ENCODE results near the gene CHPF. TPM values are rescaled to one million over a fixed set of nuclear protein-coding genes. Genes with fewer than 3 reads are reported as not detected.

CHPF gene
- total and polyA plus RNA-seq, 2 donors = 8.5 to 17.5 TPM

- peaks cover 0 to 16% of the 10 kb centered on the region in 2 donors for H3K9me3 ChIP-seq (ENCODE audit: control insufficient read depth in 2 of 2, insufficient read depth in 1 of 2, low read length in 1 of 2)
- H3K27ac ChIP-seq (ENCODE audit: low read depth in 1 of 2, low read length in 1 of 2) = peak within 1 kb of the TSS; percentile 45 to 47
- peak within 1 kb of the TSS; percentile 56 to 74 for H3K4me3 ChIP-seq (ENCODE audit: low read length in 2 of 2)
- peaks cover 9 to 39% of the 10 kb centered on the region in 2 donors for H3K4me1 ChIP-seq (ENCODE audit: control insufficient read depth in 2 of 2, insufficient read depth in 2 of 2, low read length in 2 of 2)
- 1% methylated on average over 49 of the region's 49 CpGs for WGBS
- no peaks in the 10 kb centered on the region for H3K36me3 ChIP-seq (ENCODE audit: control insufficient read depth in 2 of 2, insufficient read depth in 2 of 2, low read length in 1 of 2)
- peaks cover 34 to 51% of the 10 kb centered on the region in 2 donors for H3K27me3 ChIP-seq (ENCODE audit: control insufficient read depth in 2 of 2, insufficient read depth in 1 of 2, low read length in 1 of 2)
- peak; percentile 90 to 98 (median 97) for DNase-seq (ENCODE audit: low read depth in 6 of 9, low spot score in 9 of 9)
These were observed 45.1 kb downstream of the CHPF start, which contains the start of gene GMPPA for GRCh38 chr2:219498280-219499057. Gene GMPPA, plus strand, starts transcription at chr2:219498891. Its CDS starts 1,085 bp downstream, at chr2:219499976.

- peaks cover 34 to 59% of the 10 kb centered on the region in 2 donors for H3K27me3 ChIP-seq (ENCODE audit: control insufficient read depth in 2 of 2, insufficient read depth in 1 of 2, low read length in 1 of 2)
- H3K27ac ChIP-seq (ENCODE audit: low read depth in 1 of 2, low read length in 1 of 2) = peak overlapping the region; percentile 36 to 45
- peaks cover 9 to 39% of the 10 kb centered on the region in 2 donors for H3K4me1 ChIP-seq (ENCODE audit: control insufficient read depth in 2 of 2, insufficient read depth in 2 of 2, low read length in 2 of 2)
- peak in 1 of 9 donors; percentile 15 for DNase-seq (ENCODE audit: low read depth in 6 of 9, low spot score in 9 of 9)
- H3K9me3 ChIP-seq (ENCODE audit: control insufficient read depth in 2 of 2, insufficient read depth in 1 of 2, low read length in 1 of 2) = peaks cover 0 to 16% of the 10 kb centered on the region in 2 donors
- WGBS = 4% methylated on average over 59 of the region's 59 CpGs
- no peaks in the 10 kb centered on the region for H3K36me3 ChIP-seq (ENCODE audit: control insufficient read depth in 2 of 2, insufficient read depth in 2 of 2, low read length in 1 of 2)
- peak overlapping the region; percentile 56 to 74 for H3K4me3 ChIP-seq (ENCODE audit: low read length in 2 of 2)
These were observed 45.9 kb downstream of the CHPF start for GRCh38 chr2:219497495-219498279.

GRCh38 chr2:219496825-219497494 lies 46.6 kb downstream of the CHPF start:
- H3K27ac ChIP-seq (ENCODE audit: low read depth in 1 of 2, low read length in 1 of 2) = no peak overlapping the region
- H3K4me3 ChIP-seq (ENCODE audit: low read length in 2 of 2) = no peak overlapping the region
- peaks cover 34 to 66% of the 10 kb centered on the region in 2 donors for H3K27me3 ChIP-seq (ENCODE audit: control insufficient read depth in 2 of 2, insufficient read depth in 1 of 2, low read length in 1 of 2)
- peaks cover 9 to 39% of the 10 kb centered on the region in 2 donors for H3K4me1 ChIP-seq (ENCODE audit: control insufficient read depth in 2 of 2, insufficient read depth in 2 of 2, low read length in 2 of 2)
- 10% methylated on average over 61 of the region's 61 CpGs for WGBS
- H3K36me3 ChIP-seq (ENCODE audit: control insufficient read depth in 2 of 2, insufficient read depth in 2 of 2, low read length in 1 of 2) = no peaks in the 10 kb centered on the region
- H3K9me3 ChIP-seq (ENCODE audit: control insufficient read depth in 2 of 2, insufficient read depth in 1 of 2, low read length in 1 of 2) = peaks cover 0 to 16% of the 10 kb centered on the region in 2 donors
- peak in 1 of 9 donors; percentile 12 for DNase-seq (ENCODE audit: low read depth in 6 of 9, low spot score in 9 of 9)

GRCh38 chr2:219496247-219496824 lies 47.3 kb downstream of the CHPF start:
- peaks cover 1 to 16% of the 10 kb centered on the region in 2 donors for H3K9me3 ChIP-seq (ENCODE audit: control insufficient read depth in 2 of 2, insufficient read depth in 1 of 2, low read length in 1 of 2)
- DNase-seq (ENCODE audit: low read depth in 6 of 9, low spot score in 9 of 9) = no peak
- no peak overlapping the region for H3K4me3 ChIP-seq (ENCODE audit: low read length in 2 of 2)
- peaks cover 9 to 39% of the 10 kb centered on the region in 2 donors for H3K4me1 ChIP-seq (ENCODE audit: control insufficient read depth in 2 of 2, insufficient read depth in 2 of 2, low read length in 2 of 2)
- no peaks in the 10 kb centered on the region for H3K36me3 ChIP-seq (ENCODE audit: control insufficient read depth in 2 of 2, insufficient read depth in 2 of 2, low read length in 1 of 2)
- H3K27ac ChIP-seq (ENCODE audit: low read depth in 1 of 2, low read length in 1 of 2) = no peak overlapping the region
- 27% methylated on average over 20 of the region's 20 CpGs for WGBS
- peaks cover 34 to 73% of the 10 kb centered on the region in 2 donors for H3K27me3 ChIP-seq (ENCODE audit: control insufficient read depth in 2 of 2, insufficient read depth in 1 of 2, low read length in 1 of 2)

GRCh38 chr2:219495531-219496122 lies 48.0 kb downstream of the CHPF start:
- Histone ChIP-seq H3K27me3 (ENCODE audit: control insufficient read depth in 2 of 2, insufficient read depth in 1 of 2, low read length in 1 of 2) (peaks cover 34 to 79% of the 10 kb centered on the region in 2 donors), H3K4me1 (ENCODE audit: control insufficient read depth in 2 of 2, insufficient read depth in 2 of 2, low read length in 2 of 2) (peaks cover 9 to 39% of the 10 kb centered on the region in 2 donors), H3K4me3 (ENCODE audit: low read length in 2 of 2) (no peak overlapping the region), H3K36me3 (ENCODE audit: control insufficient read depth in 2 of 2, insufficient read depth in 2 of 2, low read length in 1 of 2) (no peaks in the 10 kb centered on the region), H3K9me3 (ENCODE audit: control insufficient read depth in 2 of 2, insufficient read depth in 1 of 2, low read length in 1 of 2) (peaks cover 1 to 16% of the 10 kb centered on the region in 2 donors), H3K27ac (ENCODE audit: low read depth in 1 of 2, low read length in 1 of 2) (no peak overlapping the region)
- 33% methylated on average over 14 of the region's 14 CpGs for WGBS
- DNase-seq (ENCODE audit: low read depth in 6 of 9, low spot score in 9 of 9) = peak in 5 of 9 donors; percentile 32 to 73 (median 54)

GRCh38 chr2:219494952-219495530 lies 48.6 kb downstream of the CHPF start:
- Histone ChIP-seq H3K9me3 (ENCODE audit: control insufficient read depth in 2 of 2, insufficient read depth in 1 of 2, low read length in 1 of 2) (peaks cover 1 to 16% of the 10 kb centered on the region in 2 donors), H3K27ac (ENCODE audit: low read depth in 1 of 2, low read length in 1 of 2) (no peak overlapping the region), H3K36me3 (ENCODE audit: control insufficient read depth in 2 of 2, insufficient read depth in 2 of 2, low read length in 1 of 2) (no peaks in the 10 kb centered on the region), H3K27me3 (ENCODE audit: control insufficient read depth in 2 of 2, insufficient read depth in 1 of 2, low read length in 1 of 2) (peaks cover 34 to 85% of the 10 kb centered on the region in 2 donors), H3K4me3 (ENCODE audit: low read length in 2 of 2) (no peak overlapping the region), H3K4me1 (ENCODE audit: control insufficient read depth in 2 of 2, insufficient read depth in 2 of 2, low read length in 2 of 2) (peaks cover 9 to 37% of the 10 kb centered on the region in 2 donors)
- 32% methylated on average over 10 of the region's 10 CpGs for WGBS
- DNase-seq (ENCODE audit: low read depth in 6 of 9, low spot score in 9 of 9) = no peak

GRCh38 chr2:219493086-219493485 lies 50.5 kb downstream of the CHPF start:
- Histone ChIP-seq H3K9me3 (ENCODE audit: control insufficient read depth in 2 of 2, insufficient read depth in 1 of 2, low read length in 1 of 2) (peaks cover 1 to 11% of the 10 kb centered on the region in 2 donors), H3K4me1 (ENCODE audit: control insufficient read depth in 2 of 2, insufficient read depth in 2 of 2, low read length in 2 of 2) (peaks cover 4 to 20% of the 10 kb centered on the region in 2 donors), H3K4me3 (ENCODE audit: low read length in 2 of 2) (no peak overlapping the region), H3K36me3 (ENCODE audit: control insufficient read depth in 2 of 2, insufficient read depth in 2 of 2, low read length in 1 of 2) (no peaks in the 10 kb centered on the region), H3K27ac (ENCODE audit: low read depth in 1 of 2, low read length in 1 of 2) (no peak overlapping the region), H3K27me3 (ENCODE audit: control insufficient read depth in 2 of 2, insufficient read depth in 1 of 2, low read length in 1 of 2) (peaks cover 33 to 98% of the 10 kb centered on the region in 2 donors)
- DNase-seq (ENCODE audit: low read depth in 6 of 9, low spot score in 9 of 9) = no peak
- 95% methylated on average over 5 of the region's 5 CpGs for WGBS

GRCh38 chr2:219492575-219492974 lies 51.0 kb downstream of the CHPF start:
- Histone ChIP-seq H3K36me3 (ENCODE audit: control insufficient read depth in 2 of 2, insufficient read depth in 2 of 2, low read length in 1 of 2) (no peaks in the 10 kb centered on the region), H3K9me3 (ENCODE audit: control insufficient read depth in 2 of 2, insufficient read depth in 1 of 2, low read length in 1 of 2) (peaks cover 1 to 6% of the 10 kb centered on the region in 2 donors), H3K27ac (ENCODE audit: low read depth in 1 of 2, low read length in 1 of 2) (no peak overlapping the region), H3K27me3 (ENCODE audit: control insufficient read depth in 2 of 2, insufficient read depth in 1 of 2, low read length in 1 of 2) (peaks cover 29 to 98% of the 10 kb centered on the region in 2 donors), H3K4me1 (ENCODE audit: control insufficient read depth in 2 of 2, insufficient read depth in 2 of 2, low read length in 2 of 2) (peaks cover 4 to 15% of the 10 kb centered on the region in 2 donors), H3K4me3 (ENCODE audit: low read length in 2 of 2) (no peak overlapping the region)
- 80% methylated on average over 20 of the region's 20 CpGs for WGBS
- no peak for DNase-seq (ENCODE audit: low read depth in 6 of 9, low spot score in 9 of 9)

Data from thymus (tissue), 11 donors.